KMS-11 (cell line): ENCODE results near the gene ZNF518A.
A peak's percentile ranks its signal among the peaks of the same experiment; 100 is the strongest.

ENCODE experiments used
- H2AFZ ChIP-seq: fragments of 200-600 bp; sonication (generic); 2 replicates; pipeline ENCODE4 v1.6.1; 2016; ENCODE audit warnings: antibody characterized with exemption, mixed run types, low read depth
- H3K27ac ChIP-seq: fragments of 200-600 bp; sonication (generic); 2 replicates; pipeline ENCODE4 v1.6.1; 2016; ENCODE audit warnings: mild to moderate bottlenecking, mixed run types
- H3K27me3 ChIP-seq: fragments of 200-600 bp; sonication (generic); 2 replicates; pipeline ENCODE4 v1.6.1; 2017; ENCODE audit warnings: mild to moderate bottlenecking, low read depth, mixed run types, moderate library complexity; ENCODE audit not compliant: insufficient read depth
- H3K36me3 ChIP-seq: fragments of 200-600 bp; sonication (generic); 2 replicates; pipeline ENCODE4 v1.6.1; 2017; ENCODE audit warnings: mild to moderate bottlenecking, mixed run types; ENCODE audit not compliant: insufficient read depth
- H3K4me1 ChIP-seq: fragments of 200-600 bp; sonication (generic); 2 replicates; pipeline ENCODE4 v1.6.1; 2016; ENCODE audit warnings: mild to moderate bottlenecking, low read depth, mixed run types; ENCODE audit not compliant: poor library complexity, severe bottlenecking
- H3K4me2 ChIP-seq: fragments of 200-600 bp; sonication (generic); 2 replicates; pipeline ENCODE4 v1.7.0; 2016; ENCODE audit warnings: mild to moderate bottlenecking, mixed run types
- H3K4me3 ChIP-seq: fragments of 200-600 bp; sonication (generic); IDR thresholded peaks from 2 replicates; pipeline ENCODE4 v1.6.1; 2017; ENCODE audit warnings: low read depth, low read length, mixed read lengths; ENCODE audit not compliant: insufficient read depth
- H3K79me2 ChIP-seq: fragments of 200-600 bp; sonication (generic); 2 replicates; pipeline ENCODE4 v1.6.1; 2016; ENCODE audit warnings: low read depth, mixed run types; ENCODE audit not compliant: insufficient read depth
- H3K9ac ChIP-seq: fragments of 200-600 bp; sonication (generic); 2 replicates; pipeline ENCODE4 v1.6.1; 2016; ENCODE audit warnings: mild to moderate bottlenecking, mixed run types
- H4K20me1 ChIP-seq: fragments of 200-600 bp; sonication (generic); 2 replicates; pipeline ENCODE4 v1.6.1; 2016; ENCODE audit warnings: mild to moderate bottlenecking, mixed run types; ENCODE audit not compliant: insufficient read depth
- TF ChIP-seq, protein P1 (sequence below): fragments of 200-600 bp; sonication (generic); conservative IDR thresholded peaks from 2 replicates; pipeline ENCODE4 v1.6.1; 2017; ENCODE audit warnings: low read depth, mild to moderate bottlenecking, antibody characterized with exemption, low read length, moderate library complexity, mixed read lengths

ZNF518A gene

GRCh38 chr10:96208271-96208670, 78.2 kb downstream of the ZNF518A start:
- H3K27me3 ChIP-seq = no peaks in the 10 kb centered on the region
- H3K4me1 ChIP-seq = peaks cover 27% of the 10 kb centered on the region
- H3K9ac ChIP-seq = no peak overlapping the region
- H3K27ac ChIP-seq = peak overlapping the region; percentile 27; the same call in 1 of the 2 replicates
- no peaks in the 10 kb centered on the region for H3K36me3 ChIP-seq
- H3K4me3 ChIP-seq = no peak overlapping the region
- H3K4me2 ChIP-seq = peak overlapping the region; percentile 37
- no peaks in the 10 kb centered on the region for H3K79me2 ChIP-seq
- no peaks in the 10 kb centered on the region for H4K20me1 ChIP-seq
- TF ChIP-seq, protein P1, sequence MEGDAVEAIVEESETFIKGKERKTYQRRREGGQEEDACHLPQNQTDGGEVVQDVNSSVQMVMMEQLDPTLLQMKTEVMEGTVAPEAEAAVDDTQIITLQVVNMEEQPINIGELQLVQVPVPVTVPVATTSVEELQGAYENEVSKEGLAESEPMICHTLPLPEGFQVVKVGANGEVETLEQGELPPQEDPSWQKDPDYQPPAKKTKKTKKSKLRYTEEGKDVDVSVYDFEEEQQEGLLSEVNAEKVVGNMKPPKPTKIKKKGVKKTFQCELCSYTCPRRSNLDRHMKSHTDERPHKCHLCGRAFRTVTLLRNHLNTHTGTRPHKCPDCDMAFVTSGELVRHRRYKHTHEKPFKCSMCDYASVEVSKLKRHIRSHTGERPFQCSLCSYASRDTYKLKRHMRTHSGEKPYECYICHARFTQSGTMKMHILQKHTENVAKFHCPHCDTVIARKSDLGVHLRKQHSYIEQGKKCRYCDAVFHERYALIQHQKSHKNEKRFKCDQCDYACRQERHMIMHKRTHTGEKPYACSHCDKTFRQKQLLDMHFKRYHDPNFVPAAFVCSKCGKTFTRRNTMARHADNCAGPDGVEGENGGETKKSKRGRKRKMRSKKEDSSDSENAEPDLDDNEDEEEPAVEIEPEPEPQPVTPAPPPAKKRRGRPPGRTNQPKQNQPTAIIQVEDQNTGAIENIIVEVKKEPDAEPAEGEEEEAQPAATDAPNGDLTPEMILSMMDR = no peak
- H2AFZ ChIP-seq = no peak overlapping the region

- Histone ChIP-seq H2AFZ (no peak overlapping the region), H3K9ac (no peak overlapping the region), H3K4me2 (peak overlapping the region; percentile 37; the same call in 1 of the 2 replicates), H3K36me3 (no peaks in the 10 kb centered on the region), H3K27ac (peak overlapping the region; percentile 27; the same call in 1 of the 2 replicates), H3K27me3 (no peaks in the 10 kb centered on the region), H3K4me3 (no peak overlapping the region), H4K20me1 (no peaks in the 10 kb centered on the region), H3K4me1 (peaks cover 27% of the 10 kb centered on the region), H3K79me2 (no peaks in the 10 kb centered on the region)
- TF ChIP-seq, protein P1 = no peak
These were observed 78.8 kb downstream of the ZNF518A start for GRCh38 chr10:96208946-96209345.

GRCh38 chr10:96211764-96212163, 81.7 kb downstream of the ZNF518A start:
- TF ChIP-seq, protein P1 = no peak
- Histone ChIP-seq H3K36me3 (no peaks in the 10 kb centered on the region), H3K79me2 (no peaks in the 10 kb centered on the region), H4K20me1 (no peaks in the 10 kb centered on the region), H3K27ac (no peak overlapping the region), H2AFZ (no peak overlapping the region), H3K4me3 (no peak overlapping the region), H3K4me2 (no peak overlapping the region), H3K27me3 (no peaks in the 10 kb centered on the region), H3K9ac (no peak overlapping the region), H3K4me1 (peaks cover 26% of the 10 kb centered on the region)

DNA sequence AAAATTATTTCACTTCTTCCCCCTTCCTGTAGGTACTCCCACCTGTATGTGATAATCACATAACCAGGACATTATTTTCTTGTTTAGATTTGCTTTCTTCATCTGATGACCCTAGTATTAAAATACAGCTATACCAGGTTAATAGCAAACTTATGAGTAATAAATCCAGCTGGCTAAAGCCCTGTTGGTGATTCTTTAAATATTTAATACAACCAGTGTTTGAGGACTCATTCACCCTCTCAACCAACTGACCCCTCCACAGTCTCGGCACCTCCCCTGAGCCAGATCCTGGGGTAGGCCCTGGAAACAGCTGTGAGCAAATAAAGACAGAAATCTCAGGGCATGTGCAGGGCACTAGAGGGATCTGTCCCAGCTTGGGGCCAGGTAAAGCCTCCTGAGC, 82.8 kb downstream of the ZNF518A start:
- peaks cover 15% of the 10 kb centered on the region for H3K4me1 ChIP-seq
- H3K27me3 ChIP-seq = no peaks in the 10 kb centered on the region
- H3K4me2 ChIP-seq = no peak overlapping the region
- no peaks in the 10 kb centered on the region for H4K20me1 ChIP-seq
- no peak overlapping the region for H3K27ac ChIP-seq
- H2AFZ ChIP-seq = no peak overlapping the region
- H3K36me3 ChIP-seq = no peaks in the 10 kb centered on the region
- no peak overlapping the region for H3K4me3 ChIP-seq
- H3K79me2 ChIP-seq = no peaks in the 10 kb centered on the region
- TF ChIP-seq, protein P1 = no peak
- no peak overlapping the region for H3K9ac ChIP-seq
